Stimulated activated naive CD4-positive, alpha-beta T cell treated with Interleukin-2 at 50 U/mL for 16 hours (primary cell): ENCODE data around the gene EP400.

Experiments used
- DNase-seq: peaks from one replicate; lab custom pipeline; 2025; lab: John Stamatoyannopoulos, UW

Gene EP400

DNA sequence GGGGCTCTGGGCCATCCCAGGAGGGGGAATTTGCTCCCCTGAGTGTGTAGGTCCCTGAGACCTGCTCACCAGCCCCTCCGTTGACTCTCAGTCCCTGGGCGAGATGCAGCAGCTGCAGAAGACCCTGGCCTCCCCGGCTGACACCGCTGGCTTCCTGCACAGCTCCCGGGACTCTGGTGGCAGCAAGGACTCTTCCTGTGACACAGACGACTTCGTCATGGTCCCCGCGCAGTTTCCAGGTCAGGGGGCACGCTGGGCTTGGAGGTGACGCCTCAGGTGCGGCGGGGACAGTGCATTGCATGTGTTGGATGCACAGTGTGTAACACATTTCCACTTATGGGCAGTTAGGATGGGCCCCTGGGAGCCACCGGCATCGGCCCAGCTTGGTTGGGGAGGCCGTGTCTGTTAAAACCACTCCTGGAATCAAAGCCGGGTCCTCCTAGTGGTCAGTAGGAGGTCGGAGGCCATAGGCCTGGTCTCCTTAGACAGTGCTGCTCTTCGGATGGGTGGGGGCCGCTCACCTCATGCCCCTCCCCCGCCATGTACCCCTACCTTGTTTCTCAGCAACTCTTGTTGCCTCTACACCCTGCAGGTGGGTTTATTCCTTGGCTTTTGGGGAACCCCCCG, 37.8 kb upstream of the EP400 start:
- DNase-seq, result no peak

DNA sequence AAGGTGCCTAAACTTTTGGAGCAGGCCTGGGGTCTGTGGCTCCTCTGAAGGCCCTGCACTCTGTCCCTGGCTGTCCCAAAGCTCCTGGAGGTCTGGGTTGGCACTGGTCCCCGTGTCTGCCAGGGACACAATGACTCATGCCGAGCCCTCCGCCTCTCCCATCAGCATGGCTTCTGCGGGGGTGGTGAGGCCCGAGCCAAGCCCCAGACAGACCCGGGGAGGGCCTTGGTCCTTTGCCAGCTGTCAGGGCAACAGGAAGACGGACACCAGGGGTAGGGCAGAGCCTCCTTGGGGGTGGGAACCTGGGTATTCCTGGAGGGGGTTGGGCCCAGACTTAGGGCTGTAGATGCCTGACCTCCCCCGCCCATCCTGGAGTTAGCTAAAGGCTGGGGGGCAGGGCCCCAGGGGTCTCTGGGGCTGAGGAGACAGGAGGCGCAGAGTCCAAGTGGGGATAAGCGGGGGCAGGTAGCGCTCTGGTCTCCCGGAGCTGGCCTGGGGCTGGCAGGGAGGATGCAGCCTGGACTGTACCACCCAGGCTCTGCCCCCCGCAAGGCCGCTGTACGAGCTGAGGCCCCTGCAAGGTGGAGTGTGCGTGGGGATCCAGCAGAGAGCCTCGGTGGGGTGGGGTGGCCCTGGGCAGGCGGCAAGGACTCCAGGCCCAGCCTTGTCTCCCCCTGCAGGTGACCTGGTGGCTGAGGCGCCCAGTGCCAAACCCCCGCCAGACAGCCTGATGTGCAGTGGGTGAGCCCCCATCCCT, 37.0 kb upstream of the EP400 start:
- DNase-seq, result no peak

DNA sequence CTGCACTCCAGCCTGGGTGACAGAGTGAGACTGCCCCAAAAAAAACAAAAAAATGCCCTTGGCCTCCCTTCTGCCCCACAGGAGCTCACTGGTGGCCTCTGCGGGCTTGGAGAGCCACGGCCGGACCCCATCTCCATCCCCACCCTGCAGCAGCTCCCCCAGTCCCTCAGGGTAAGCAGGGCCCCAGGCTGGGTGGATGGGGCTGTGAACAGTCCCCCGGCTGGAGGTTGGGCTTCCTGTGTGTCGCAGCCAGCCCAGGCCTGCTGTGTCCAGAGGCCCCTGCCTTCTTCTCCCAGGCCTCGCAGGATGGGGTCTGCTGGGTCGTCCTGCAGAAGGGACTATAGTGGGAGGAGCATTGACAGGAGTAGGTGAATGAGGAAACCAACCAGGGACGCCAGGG, 36.1 kb upstream of the EP400 start:
- DNase-seq, result no peak

DNA sequence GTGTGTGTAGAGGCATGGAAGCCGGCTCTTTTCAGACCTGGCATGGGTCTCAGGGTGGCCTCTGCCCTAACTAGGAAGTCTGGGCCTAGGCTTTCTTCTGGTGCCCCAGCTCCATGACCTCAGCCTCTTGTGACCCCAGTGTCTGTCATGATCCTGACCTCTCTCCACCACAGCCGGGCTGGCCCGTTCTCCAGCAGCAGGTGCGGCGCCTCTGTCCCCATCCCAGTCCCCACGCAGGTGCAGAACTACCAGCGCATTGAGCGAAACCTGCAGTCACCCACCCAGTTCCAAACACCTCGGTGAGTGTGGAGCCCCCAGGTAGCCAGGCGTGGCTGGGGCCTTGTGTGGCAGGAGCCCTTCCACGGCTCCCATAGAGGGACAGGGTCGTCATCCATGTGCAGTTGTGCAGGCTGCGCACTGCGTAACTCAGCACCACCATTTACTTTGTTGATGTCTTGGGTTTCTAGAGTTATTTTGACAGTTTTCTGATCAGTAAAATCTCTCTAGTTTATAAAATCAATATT, 35.5 kb upstream of the EP400 start:
- DNase-seq, result no peak

DNA sequence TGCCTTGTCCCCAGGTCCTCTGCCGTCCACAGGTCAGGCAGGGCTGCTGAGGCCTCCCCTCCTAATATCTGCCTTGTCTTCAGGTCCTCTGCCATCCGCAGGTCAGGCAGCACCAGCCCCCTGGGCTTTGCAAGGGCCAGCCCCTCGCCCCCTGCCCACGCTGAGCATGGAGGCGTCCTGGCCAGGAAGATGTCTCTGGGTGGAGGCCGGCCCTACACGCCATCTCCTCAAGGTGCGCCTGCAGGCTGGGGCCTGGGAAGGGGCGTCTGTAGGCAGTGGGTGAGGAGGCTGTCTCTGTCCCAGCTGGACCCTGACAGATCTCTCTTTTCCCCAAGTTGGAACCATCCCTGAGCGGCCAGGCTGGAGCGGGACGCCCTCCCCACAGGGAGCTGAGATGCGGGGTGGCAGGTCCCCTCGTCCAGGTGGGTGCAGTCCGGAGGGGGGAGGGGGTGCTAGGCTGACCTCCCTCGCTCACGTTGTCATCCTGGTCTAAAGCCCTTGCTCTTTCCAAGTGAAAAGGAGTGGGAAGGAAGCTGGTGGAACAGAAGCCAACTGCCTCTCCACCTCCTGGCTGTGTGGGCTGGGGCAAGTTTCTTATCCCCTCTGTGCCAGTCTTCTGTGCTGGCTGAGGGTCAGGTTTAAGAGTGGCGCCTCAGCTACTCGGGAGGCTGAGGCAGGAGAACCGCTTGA, 34.6 kb upstream of the EP400 start:
- no peak for DNase-seq

DNA sequence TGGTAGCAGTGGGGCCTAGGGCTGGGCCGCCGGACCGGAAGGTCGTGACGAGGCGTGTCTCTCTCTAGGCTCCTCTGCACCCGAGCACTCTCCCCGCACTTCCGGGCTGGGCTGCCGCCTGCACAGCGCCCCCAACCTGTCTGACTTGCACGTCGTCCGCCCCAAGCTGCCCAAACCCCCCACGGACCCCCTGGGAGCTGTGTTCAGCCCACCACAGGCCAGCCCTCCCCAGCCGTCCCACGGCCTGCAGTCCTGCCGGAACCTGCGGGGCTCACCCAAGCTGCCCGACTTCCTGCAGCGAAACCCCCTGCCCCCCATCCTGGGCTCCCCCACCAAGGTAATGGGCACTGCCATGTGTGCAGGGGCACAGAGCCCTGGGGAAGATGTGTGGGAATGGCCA, 33.9 kb upstream of the EP400 start:
- no peak for DNase-seq

DNA sequence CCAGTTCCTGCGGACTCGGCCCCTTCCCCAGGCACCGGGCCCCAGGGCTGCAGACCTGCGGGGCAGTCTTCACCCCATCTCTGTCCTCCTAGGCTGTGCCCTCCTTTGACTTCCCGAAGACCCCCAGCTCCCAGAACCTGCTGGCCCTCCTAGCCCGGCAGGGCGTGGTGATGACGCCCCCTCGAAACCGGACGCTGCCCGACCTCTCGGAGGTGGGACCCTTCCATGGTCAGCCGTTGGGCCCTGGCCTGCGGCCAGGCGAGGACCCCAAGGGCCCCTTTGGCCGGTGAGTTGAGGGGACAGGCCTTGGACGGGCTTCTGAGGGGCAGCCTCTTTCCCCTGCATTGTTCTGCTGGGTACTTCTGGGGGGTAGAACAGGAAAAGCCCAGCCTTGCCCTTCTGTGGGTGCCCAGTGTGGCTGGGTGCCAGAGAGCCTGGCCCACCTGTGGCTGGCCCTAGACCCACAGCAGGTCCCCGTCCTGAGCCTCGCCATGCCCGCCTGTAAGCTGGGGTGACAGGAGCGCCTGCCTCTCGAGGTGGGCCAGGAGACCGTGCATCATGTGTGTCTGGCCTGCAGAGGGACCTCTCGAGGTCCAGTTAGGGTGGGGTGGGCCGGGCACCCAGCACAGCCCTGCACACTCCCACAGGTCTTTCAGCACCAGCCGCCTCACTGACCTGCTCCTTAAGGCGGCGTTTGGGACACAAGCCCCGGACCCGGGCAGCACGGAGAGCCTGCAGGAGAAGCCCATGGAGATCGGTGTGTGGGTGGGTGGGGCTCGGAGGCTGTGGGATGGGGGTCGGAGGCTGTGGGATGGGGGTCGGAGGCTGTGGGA, 33.2 kb upstream of the EP400 start:
- DNase-seq, result no peak

DNA sequence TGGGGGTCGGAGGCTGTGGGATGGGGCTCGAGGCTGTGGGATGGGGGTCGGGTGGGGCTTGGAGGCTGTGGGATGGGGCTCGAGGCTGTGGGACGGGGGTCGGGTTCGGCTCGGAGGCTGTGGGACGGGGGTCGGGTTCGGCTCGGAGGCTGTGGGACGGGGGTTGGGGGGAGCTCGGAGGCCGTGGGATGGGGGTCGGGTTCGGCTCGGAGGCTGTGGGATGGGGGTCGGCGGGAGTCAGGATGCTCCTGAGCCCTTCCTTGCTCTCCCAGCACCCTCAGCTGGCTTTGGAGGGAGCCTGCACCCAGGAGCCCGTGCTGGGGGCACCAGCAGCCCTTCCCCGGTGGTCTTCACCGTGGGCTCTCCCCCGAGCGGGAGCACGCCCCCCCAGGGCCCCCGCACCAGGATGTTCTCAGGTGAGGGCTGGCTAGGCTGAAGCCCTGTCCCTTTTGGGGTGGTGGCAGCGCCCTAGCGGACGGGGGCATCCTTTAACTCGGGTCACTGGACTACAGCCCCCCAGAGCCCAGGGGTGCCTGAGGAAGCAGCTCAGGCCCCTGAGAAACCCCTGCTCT, 32.5 kb upstream of the EP400 start:
- no peak for DNase-seq

DNA sequence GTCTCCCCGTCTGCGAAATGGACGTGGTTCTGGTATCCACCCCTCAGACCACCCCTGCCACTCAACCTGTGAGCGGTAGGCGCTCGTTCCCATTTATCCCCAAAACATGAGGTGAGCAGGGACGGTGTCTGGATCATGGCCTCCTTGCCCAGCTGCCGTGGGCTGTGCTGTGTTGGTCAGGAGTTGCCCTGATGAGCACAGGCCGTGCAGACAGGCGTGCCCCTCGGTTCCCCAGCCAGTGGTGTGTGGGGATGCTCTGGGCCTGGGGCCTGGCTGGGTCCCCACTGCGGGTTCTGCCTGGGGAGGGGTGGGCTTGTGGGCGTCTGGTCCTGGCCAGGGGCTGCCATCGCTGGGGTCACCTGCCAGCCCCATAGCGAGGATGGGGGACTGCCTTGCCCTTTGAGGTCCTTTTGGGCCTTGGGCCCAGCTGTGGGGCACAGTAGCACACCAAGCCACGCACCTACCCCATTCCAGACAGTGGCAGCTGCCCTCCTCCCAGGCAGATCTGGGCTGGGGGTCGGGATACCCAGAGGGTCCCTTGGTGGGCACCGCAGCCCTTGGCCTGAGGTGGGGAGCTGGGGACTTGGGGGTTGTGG, 31.9 kb upstream of the EP400 start:
- no peak for DNase-seq

DNA sequence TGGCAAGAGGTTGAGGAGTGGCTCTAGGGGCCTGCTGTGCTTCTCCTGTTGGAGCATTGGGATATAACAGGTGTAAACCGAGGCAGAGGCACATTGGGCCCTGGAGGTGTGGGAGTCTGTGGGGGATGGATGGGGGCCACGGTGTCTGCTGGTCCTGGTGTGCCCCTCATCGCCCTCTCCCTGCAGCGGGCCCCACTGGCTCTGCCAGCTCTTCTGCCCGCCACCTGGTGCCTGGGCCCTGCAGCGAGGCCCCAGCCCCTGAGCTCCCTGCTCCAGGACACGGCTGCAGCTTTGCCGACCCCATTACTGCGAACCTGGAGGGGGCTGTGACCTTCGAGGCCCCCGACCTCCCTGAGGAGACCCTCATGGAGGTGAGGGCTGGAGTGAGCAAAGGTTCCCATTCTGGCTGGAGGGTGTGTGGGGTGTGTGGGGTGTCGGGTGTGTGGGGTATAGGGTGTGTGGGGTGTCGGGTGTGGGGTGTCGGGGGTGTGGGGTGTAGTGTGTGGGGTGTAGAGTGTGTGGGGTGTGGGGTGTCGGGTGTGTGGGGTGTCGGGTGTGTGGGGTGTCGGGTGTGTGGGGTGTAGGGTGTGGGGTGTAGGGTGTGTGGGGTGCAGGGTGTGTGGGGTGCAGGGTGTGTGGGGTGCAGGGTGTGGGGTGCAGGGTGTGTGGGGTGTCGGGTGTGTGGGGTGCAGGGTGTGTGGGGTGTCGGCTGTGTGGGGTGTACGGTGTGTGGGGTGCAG, 31.3 kb upstream of the EP400 start:
- DNase-seq, result no peak

DNA sequence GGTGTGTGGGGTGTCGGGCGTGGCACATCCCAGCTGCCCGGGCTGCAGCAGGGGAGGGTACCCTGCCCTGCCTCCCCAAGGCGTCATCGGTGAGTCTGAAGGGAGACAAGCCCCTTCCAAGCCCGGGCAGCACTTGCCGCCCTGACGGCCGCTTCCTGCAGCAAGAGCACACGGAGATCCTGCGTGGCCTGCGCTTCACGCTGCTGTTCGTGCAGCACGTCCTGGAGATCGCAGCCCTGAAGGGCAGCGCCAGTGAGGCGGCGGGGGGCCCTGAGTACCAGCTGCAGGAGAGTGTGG, 30.7 kb upstream of the EP400 start:
- no peak for DNase-seq

DNA sequence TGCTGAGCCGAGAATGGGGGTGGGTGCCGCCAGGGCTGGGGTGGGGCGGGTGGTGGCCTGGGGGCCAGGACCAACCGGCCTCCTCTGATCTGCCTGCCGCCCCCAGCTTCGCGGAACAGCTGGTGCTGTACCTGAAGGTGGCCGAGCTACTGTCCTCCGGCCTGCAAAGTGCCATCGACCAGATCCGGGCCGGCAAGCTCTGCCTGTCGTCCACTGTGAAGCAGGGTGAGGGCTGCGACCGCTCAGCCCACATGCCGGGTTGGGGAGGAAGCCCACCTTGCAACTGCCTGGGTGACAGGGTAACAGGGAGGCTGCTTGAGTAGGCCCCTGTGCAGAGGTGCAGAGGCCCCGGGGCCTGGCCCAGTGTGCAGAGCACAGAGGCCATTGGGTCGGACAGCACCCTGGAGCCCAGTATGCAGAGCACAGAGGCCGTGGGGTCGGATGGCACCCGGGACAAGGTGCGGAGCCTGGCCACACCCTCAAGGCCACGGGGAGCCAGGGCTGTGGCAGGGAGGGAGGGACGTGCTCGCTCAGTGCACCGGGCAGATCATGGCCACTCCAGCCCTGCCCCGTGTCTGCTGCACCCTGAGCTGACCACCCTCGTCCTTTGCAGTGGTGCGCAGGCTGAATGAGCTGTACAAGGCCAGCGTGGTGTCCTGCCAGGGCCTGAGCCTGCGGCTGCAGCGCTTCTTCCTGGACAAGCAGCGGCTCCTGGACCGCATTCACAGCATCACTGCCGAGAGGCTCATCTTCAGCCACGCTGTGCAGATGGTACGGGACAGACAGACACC, 30.2 kb upstream of the EP400 start:
- no peak for DNase-seq

DNA sequence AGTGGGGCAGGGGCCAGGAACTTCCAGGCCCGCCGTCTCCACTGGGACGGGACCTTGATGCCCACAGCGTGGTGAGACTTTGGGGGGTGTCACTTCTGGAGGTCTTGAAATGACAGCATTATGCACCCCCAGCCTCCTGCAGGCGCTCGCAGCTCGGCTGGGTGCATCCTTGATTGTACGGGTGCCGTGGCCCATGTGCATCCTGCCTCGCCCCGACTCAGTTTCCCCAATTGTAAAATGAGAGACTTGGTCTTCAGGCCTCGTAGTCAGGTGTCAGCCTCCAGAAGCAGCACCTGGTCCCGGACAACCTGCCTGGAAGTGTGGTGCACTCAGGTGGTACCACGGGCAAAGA, 29.6 kb upstream of the EP400 start:
- no peak for DNase-seq

DNA sequence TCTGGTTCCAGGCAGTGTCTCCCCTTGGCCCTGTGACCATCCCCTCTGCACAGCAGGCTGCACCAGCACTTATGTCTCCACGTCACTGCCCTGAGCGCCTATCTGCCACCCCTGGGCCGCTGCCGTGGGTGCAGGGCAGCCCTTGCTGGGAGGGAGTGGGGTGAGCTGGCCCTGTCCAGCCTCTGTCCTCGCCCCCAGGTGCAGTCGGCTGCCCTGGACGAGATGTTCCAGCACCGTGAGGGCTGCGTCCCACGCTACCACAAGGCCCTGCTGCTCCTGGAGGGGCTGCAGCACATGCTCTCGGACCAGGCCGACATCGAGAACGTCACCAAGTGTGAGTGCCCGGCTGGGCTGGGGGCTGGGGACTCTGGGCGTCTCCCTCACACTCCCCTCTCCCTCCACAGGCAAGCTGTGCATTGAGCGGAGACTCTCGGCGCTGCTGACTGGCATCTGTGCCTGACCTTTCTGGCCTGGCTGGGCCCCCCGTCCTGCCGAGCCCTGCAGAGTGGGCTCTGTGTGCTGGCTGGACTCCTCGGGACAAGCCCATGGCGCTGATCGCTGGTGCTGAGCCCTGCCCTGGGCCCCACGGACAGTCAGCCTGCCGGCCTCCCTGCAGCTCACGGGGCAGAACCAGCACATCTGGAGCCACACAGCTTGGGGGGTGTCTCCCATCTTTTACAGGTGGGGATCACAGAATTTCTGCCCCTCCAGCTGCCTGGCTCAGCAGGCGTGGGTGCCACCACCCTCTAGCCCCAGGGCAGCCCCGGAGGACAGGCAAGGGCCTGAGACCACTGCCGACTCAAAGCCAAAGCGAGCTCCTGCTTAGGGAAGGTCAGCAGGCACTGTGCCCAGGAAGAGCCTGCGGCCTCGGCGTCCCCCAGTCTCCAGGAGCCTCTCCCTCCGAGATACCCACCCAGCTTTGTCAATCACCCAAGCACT, 28.6 kb upstream of the EP400 start:
- no peak for DNase-seq

DNA sequence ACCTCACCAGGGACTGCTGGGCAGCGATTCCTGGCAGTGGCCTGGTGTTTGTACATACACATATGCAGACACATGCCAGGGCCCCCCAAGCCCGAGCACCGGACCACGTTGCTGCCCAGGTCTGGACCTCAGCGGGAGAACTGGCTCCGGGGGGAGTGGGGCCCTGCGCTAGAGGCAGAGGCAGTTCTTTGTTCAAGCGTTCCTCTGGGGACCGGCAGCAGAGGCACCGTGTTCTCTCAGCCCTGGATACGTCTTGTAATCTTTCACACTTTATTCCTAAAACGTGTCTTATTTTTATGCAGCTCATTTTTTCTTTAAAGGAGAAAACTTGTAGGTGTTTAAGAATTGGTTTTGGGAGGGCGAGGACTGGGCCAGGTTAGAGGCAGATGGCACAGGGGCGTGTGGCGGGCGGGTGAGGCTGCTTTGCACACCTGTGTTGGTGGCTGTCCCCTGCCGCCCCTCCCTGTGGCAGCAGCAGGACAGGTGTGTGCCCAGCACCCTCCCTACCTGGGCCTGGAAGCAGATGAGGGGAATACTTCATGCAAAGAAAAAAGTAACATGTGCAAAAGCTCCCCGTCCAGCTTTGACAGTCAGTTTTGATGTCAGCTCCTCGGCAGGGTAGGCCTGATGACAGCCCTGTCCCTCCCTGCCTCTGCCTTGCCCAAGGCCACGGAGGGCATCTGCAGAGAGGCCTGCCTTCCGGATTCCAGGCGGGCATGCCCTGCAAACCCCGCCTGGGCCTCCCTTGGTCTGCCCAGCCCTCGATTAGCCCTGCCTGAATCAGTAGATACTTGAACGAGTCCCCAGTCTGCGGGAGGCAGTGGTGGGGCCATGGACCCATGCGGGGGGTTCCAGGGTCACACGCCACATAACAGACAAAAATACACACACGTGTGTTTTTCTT, 27.6 kb upstream of the EP400 start:
- DNase-seq, result no peak

DNA sequence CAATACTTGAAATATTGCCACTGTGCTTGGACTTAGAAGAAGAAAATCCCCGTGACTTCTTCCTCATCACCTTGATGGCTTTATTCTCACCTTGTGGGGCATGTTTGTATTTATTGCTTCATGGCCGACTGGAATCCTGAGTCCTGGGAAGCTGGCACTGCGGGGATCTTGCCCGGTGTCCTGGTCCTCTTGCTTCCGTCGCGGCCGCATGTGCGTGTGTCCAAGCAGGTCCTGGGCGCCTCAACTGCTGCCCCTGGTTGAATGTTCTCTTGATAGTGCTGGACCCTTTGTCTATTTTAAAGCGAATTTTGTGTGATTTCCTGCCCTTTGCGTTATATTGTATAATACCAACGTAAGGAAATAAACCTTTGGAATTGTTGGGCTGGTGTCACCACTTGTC, 27.0 kb upstream of the EP400 start:
- DNase-seq, result no peak

DNA sequence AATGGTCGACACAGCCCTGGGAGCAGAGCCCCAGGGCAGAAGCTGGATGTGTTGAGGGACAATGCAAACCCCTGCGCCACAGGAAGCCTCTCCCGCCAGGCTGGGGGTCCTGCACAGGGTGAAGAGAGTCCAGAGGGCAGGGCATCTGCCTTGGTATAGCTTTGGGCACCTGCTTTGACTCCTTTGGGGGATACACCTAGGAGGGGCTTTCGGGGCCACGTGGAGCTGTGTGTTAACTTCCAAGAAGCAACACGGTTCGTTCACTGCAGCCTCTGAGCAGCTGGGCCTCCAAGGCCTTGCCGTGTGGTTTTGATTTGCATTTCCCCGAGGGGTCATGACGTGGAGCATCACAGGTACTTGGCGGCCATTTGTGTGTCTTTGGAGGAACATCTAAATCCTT, 26.5 kb upstream of the EP400 start:
- DNase-seq, result no peak
